H1 (cell line): ENCODE measurements around the gene MAPKAPK2. TPM values are rescaled to one million over a fixed set of nuclear protein-coding genes. Genes with fewer than 3 reads are reported as not detected.

Experiments used
- CTCF ChIA-PET: fragments of 300-600 bp; sonication (Branson Sonifier 250); formaldehyde crosslinking; loops from one replicate; lab custom pipeline; 2021; ENCODE audit not compliant: partially characterized antibody; lab: Charles Lee
- POLR2A ChIA-PET: fragments of 300-600 bp; sonication (Branson Sonifier 250); formaldehyde crosslinking; loops from one replicate; lab custom pipeline; 2021; ENCODE audit warnings: inconsistent platforms; ENCODE audit not compliant: partially characterized antibody; lab: Charles Lee
- DNase-seq, 2 experiments: peaks; one replicate each; pipeline versions ENCODE4 v3.0.0 to v3.0.0-alpha.2; 2010 to 2022; ENCODE audit warnings: low spot score in 2 of 2, low read depth in 1 of 2, mixed read lengths in 1 of 2
- FAIRE-seq: peaks from 2 replicates; lab custom pipeline; 2011; peaks lifted over from hg19 to GRCh38; lab: Jason Lieb, UNC
- H2AFZ ChIP-seq: 2 replicates; pipeline ENCODE4 v1.8.1; 2012; ENCODE audit warnings: low read length, inconsistent platforms
- H2AK5ac ChIP-seq: 2 replicates; pipeline ENCODE4 v1.6.1; 2013; ENCODE audit warnings: low read depth, low read length
- H2BK120ac ChIP-seq: replicated peaks from 2 replicates; pipeline ENCODE3; 2013; ENCODE audit warnings: low read depth, low read length, inconsistent platforms
- H2BK12ac ChIP-seq: 2 replicates; pipeline ENCODE4 v1.6.1; 2013; ENCODE audit warnings: low read depth, low read length
- H2BK15ac ChIP-seq: 2 replicates; pipeline ENCODE4 v1.6.1; 2013; ENCODE audit warnings: low read length
- H2BK20ac ChIP-seq: 2 replicates; pipeline ENCODE4 v1.6.1; 2013; ENCODE audit warnings: low read length
- H2BK5ac ChIP-seq: 2 replicates; pipeline ENCODE4 v1.6.1; 2013; ENCODE audit warnings: low read depth, low read length
- H3K14ac ChIP-seq: 2 replicates; pipeline ENCODE4 v1.6.1; 2013; ENCODE audit warnings: inconsistent platforms; ENCODE audit not compliant: insufficient read length
- H3K18ac ChIP-seq: 2 replicates; pipeline ENCODE4 v1.6.1; 2013; ENCODE audit warnings: low read length; ENCODE audit errors: extremely low read depth
- H3K23ac ChIP-seq: 2 replicates; pipeline ENCODE4 v1.6.1; 2013; ENCODE audit warnings: inconsistent platforms; ENCODE audit not compliant: insufficient read length
- H3K23me2 ChIP-seq: 2 replicates; pipeline ENCODE4 v1.6.1; 2013; ENCODE audit warnings: low read depth, low read length
- H3K27ac ChIP-seq: 2 replicates; pipeline ENCODE4 v1.6.1; 2011; ENCODE audit warnings: low read depth, low read length, inconsistent platforms
- H3K27me3 ChIP-seq, 4 experiments: replicated peaks in 1 of 4; 1 replicate in 1 of 4; 2 replicates in 3 of 4; pipeline versions ENCODE4 v1.6.1 to v1.8.1; 2011 to 2013; ENCODE audit warnings: low read length in 3 of 4, mild to moderate bottlenecking in 3 of 4, inconsistent platforms in 2 of 4, mixed read lengths in 2 of 4, moderate library complexity in 1 of 4; ENCODE audit not compliant: control insufficient read depth in 3 of 4, insufficient read depth in 3 of 4; ENCODE audit errors: extremely low read depth in 1 of 4
- H3K36me3 ChIP-seq, 4 experiments: 2 replicates each; pipeline versions ENCODE4 v1.6.1 to v1.8.1; 2011 to 2013; ENCODE audit warnings: mild to moderate bottlenecking in 4 of 4, low read length in 3 of 4, moderate library complexity in 2 of 4, control low read depth in 1 of 4, inconsistent platforms in 1 of 4; ENCODE audit not compliant: insufficient read depth in 4 of 4, control insufficient read depth in 2 of 4
- H3K4ac ChIP-seq: replicated peaks from 2 replicates; pipeline ENCODE3; 2013; ENCODE audit warnings: low read length, low read depth, mixed read lengths, inconsistent platforms; ENCODE audit not compliant: insufficient read length
- H3K4me1 ChIP-seq, 4 experiments: replicated peaks in 1 of 4; 1 replicate in 1 of 4; 2 replicates in 3 of 4; pipeline versions ENCODE4 v1.6.1 to v1.8.1; 2011 to 2013; ENCODE audit warnings: low read length in 3 of 4, inconsistent platforms in 2 of 4, mixed read lengths in 1 of 4; ENCODE audit not compliant: insufficient read depth in 4 of 4, control insufficient read depth in 3 of 4
- H3K4me2 ChIP-seq, 2 experiments: 2 replicates each; pipeline versions ENCODE4 v1.6.1 to v1.8.1; 2011 to 2013; ENCODE audit warnings: low read depth in 2 of 2, low read length in 2 of 2, control low read depth in 1 of 2, inconsistent platforms in 1 of 2, mild to moderate bottlenecking in 1 of 2; ENCODE audit not compliant: insufficient read depth in 1 of 2
- H3K4me3 ChIP-seq, 4 experiments: fragments of 200-600, 300-600 bp in 1 of 4; sonication (generic), shearing (Covaris generic), sonication (Bioruptor Twin) in 1 of 4; 2 replicates each; pipeline versions ENCODE4 v1.5.1 to v1.8.1; 2011 to 2016; ENCODE audit warnings: low read length in 4 of 4, low read depth in 3 of 4, control low read depth in 2 of 4, inconsistent platforms in 2 of 4, mild to moderate bottlenecking in 2 of 4, mixed read lengths in 1 of 4, moderate library complexity in 1 of 4; ENCODE audit not compliant: insufficient read depth in 2 of 4; ENCODE audit errors: extremely low read depth in 1 of 4
- H3K56ac ChIP-seq: replicated peaks from 2 replicates; pipeline ENCODE3; 2013; ENCODE audit warnings: low read depth, mild to moderate bottlenecking, mixed read lengths, low read length, inconsistent platforms; ENCODE audit not compliant: insufficient read length
- H3K79me1 ChIP-seq: 2 replicates; pipeline ENCODE4 v1.6.1; 2013; ENCODE audit warnings: low read depth, low read length, control low read depth
- H3K79me2 ChIP-seq, 2 experiments: 2 replicates each; pipeline versions ENCODE4 v1.6.1 to v1.8.1; 2012 to 2013; ENCODE audit warnings: low read length in 2 of 2, mild to moderate bottlenecking in 2 of 2, inconsistent platforms in 1 of 2; ENCODE audit not compliant: insufficient read depth in 2 of 2, control insufficient read depth in 1 of 2
- H3K9ac ChIP-seq, 4 experiments: replicated peaks in 1 of 4; 1 replicate in 1 of 4; 2 replicates in 3 of 4; pipeline versions ENCODE4 v1.6.1 to v1.8.1; 2011 to 2013; ENCODE audit warnings: low read depth in 3 of 4, low read length in 3 of 4, control low read depth in 2 of 4, mild to moderate bottlenecking in 2 of 4, moderate library complexity in 2 of 4, inconsistent platforms in 1 of 4; ENCODE audit errors: extremely low read depth in 1 of 4
- H3K9me3 ChIP-seq, 2 experiments: 2 replicates each; pipeline versions ENCODE4 v1.6.1 to v1.8.1; 2012 to 2013; ENCODE audit warnings: mild to moderate bottlenecking in 2 of 2, moderate library complexity in 2 of 2, control low read depth in 1 of 2, inconsistent platforms in 1 of 2, low read depth in 1 of 2, low read length in 1 of 2, mixed read lengths in 1 of 2; ENCODE audit not compliant: insufficient read depth in 2 of 2
- H4K20me1 ChIP-seq, 2 experiments: replicated peaks in 1 of 2; 2 replicates each; pipeline versions ENCODE3 to v1.8.1; 2011 to 2013; ENCODE audit warnings: inconsistent platforms in 2 of 2, low read length in 2 of 2, mild to moderate bottlenecking in 1 of 2; ENCODE audit not compliant: insufficient read depth in 2 of 2, control insufficient read depth in 1 of 2
- H4K5ac ChIP-seq: 2 replicates; pipeline ENCODE4 v1.6.1; 2013; ENCODE audit warnings: low read length, low read depth, mixed read lengths, inconsistent platforms; ENCODE audit not compliant: insufficient read length
- H4K8ac ChIP-seq: 2 replicates; pipeline ENCODE4 v1.8.0; 2013; ENCODE audit warnings: mild to moderate bottlenecking, moderate library complexity, low read length, inconsistent platforms; ENCODE audit not compliant: insufficient read depth; ENCODE audit errors: extremely low read depth
- H4K91ac ChIP-seq: replicated peaks from 2 replicates; pipeline ENCODE3; 2013; ENCODE audit warnings: low read length, mixed read lengths, inconsistent platforms; ENCODE audit not compliant: insufficient read length
- RFX5 ChIP-seq: IDR thresholded peaks from 2 replicates; pipeline ENCODE4 v1.6.1; 2011; ENCODE audit warnings: low read depth, low read length, improper control_type of control experiment, borderline replicate concordance
- ZNF274 ChIP-seq: IDR thresholded peaks from 2 replicates; pipeline ENCODE4 v1.7.0; 2012; ENCODE audit warnings: low read length, borderline replicate concordance; ENCODE audit errors: extremely low read depth
- WGBS, 2 experiments: shearing (Covaris generic) in 1 of 2; methylation state at CpG; one replicate each; pipeline versions ENCODE4 v1.1.6 to v1.1.7; 2013 to 2015; ENCODE audit warnings: low lambda C conversion rate in 2 of 2, mixed read lengths in 2 of 2, inconsistent platforms in 1 of 2, low coverage in 1 of 2, missing lambda C conversion rate in 1 of 2; ENCODE audit not compliant: insufficient replicate concordance in 2 of 2, insufficient coverage in 1 of 2, insufficient read length in 1 of 2; ENCODE audit errors: extremely low coverage in 1 of 2, missing lambda C conversion rate in 1 of 2; 5-methylcytosine and 5-hydroxymethylcytosine counted together
- polyA plus RNA-seq, 7 experiments: library from polyadenylated mRNA; depleted of rRNA in 3 of 7; stranded (reverse) in 5 of 7; unstranded in 2 of 7; fragments of >200 nt in 5 of 7; fragments of 200-250 nt in 2 of 7; gene quantifications; 1 replicate in 5 of 7; 2 replicates in 1 of 7; 4 replicates in 1 of 7; pipeline versions ENCODE4 v1.2.1 to v1.2.3, GENCODE V29; 2011 to 2013; ENCODE audit warnings: missing spikeins in 2 of 7, mixed read lengths in 2 of 7
- total RNA-seq: library from RNA; stranded (reverse); fragmentation: NEBNext Ultra II Directional; extraction: Animal tissue kit (Norgen Biotek cat#: 25700); gene quantifications from 2 replicates; pipeline ENCODE4 v1.2.1, GENCODE V29; 2021

MAPKAPK2 gene
- total and polyA plus RNA-seq, 2 of the 8 experiments (the other 6 are each of a cell fraction or from before 2014, with no cell fraction given), result 27.5 to 44.9 TPM

- Histone ChIP-seq H2BK5ac (no peak overlapping the region), H3K4me3 (no peak overlapping the region), H3K4me1 (peaks cover 8 to 27% (median 23%) of the 10 kb centered on the region in 4 experiments), H3K18ac (no peak overlapping the region), H3K36me3 (no peaks in the 10 kb centered on the region), H3K9me3 (no peaks in the 10 kb centered on the region), H3K4me2 (no peak overlapping the region), H4K20me1 (peaks cover 50 to 66% of the 10 kb centered on the region in 2 experiments), H3K79me2 (peaks cover 12 to 75% of the 10 kb centered on the region in 2 experiments), H3K27me3 (no peaks in the 10 kb centered on the region; a peak in 2 of 7 replicates), H4K5ac (no peak overlapping the region), H4K91ac (no peak overlapping the region), H2AK5ac (no peak overlapping the region), H3K14ac (no peak overlapping the region), H2BK15ac (no peak overlapping the region), H2BK12ac (no peak overlapping the region), H3K23me2 (peaks cover 1% of the 10 kb centered on the region; the same call in 1 of the 2 replicates), H2BK20ac (no peak overlapping the region), H2AFZ (no peak overlapping the region), H3K9ac (no peak overlapping the region), H2BK120ac (no peak overlapping the region), H3K27ac (no peak overlapping the region), H3K23ac (no peak overlapping the region), H4K8ac (no peak overlapping the region; the same call in 1 of the 2 replicates), H3K4ac (no peak overlapping the region), H3K56ac (no peak overlapping the region), H3K79me1 (peaks cover 45% of the 10 kb centered on the region)
- WGBS, 2 experiments, result 88% methylated on average over 10 of the region's 10 CpGs; no CpG with 5 or more reads in 1 of the 2 experiments
- DNase-seq (no peak), FAIRE-seq (no peak)
- POLR2A ChIA-PET, result interaction anchor here (1.2 to 1.9 kb wide), 3 partner anchors 12 to 81 kb away, joined by 4 to 5 read pairs (median 4); partner anchors contain the start of gene EIF2D
- CTCF ChIA-PET, result interaction anchor here (0.5 to 10.4 kb wide), 14 partner anchors 9 to 219 kb away, joined by 3 to 73 read pairs (median 7); partner anchors contain the start of gene MAPKAPK2
- TF ChIP-seq RFX5 (no peak), ZNF274 (no peak)
Measured at GRCh38 chr1:206693029-206693428, 8.3 kb downstream of the MAPKAPK2 start.
